Measurements from ENCODE around the gene TUG1. TPM values are rescaled to one million over a fixed set of nuclear protein-coding genes. Genes with fewer than 3 reads are reported as not detected.

Gene TUG1
- total and polyA plus RNA-seq, 9 of the 15 experiments (the other 6 are each of a cell fraction or from before 2014, with no cell fraction given) = 24.7 to 132 (median 58.9) TPM

GRCh38 chr22:30945653-30946052 is 23.4 kb upstream of the TUG1 start:
- 80% methylated on average over 2 of the region's 2 CpGs for WGBS (ENCODE audit: insufficient coverage, low coverage, missing lambda C conversion rate)

More at GRCh38 chr22:30945653-30946052, 23.4 kb upstream of the TUG1 start:
- in situ Hi-C loops (cut with MboI) = no loop called here
- no peak for ATAC-seq
- TF ChIP-seq NFIX (CRISPR knock-in tag; IDR thresholded peaks at IDR 0.05; ENCODE audit: low read depth) (no peak), NCOA1 (IDR thresholded peaks at IDR 0.05; ENCODE audit: low read depth) (no peak), HLTF (IDR thresholded peaks at IDR 0.05) (no peak), ATF4 (CRISPR knock-in tag; IDR thresholded peaks at IDR 0.05) (no peak), RNF219 (CRISPR knock-in tag; IDR thresholded peaks at IDR 0.05) (no peak), ELF4 (CRISPR knock-in tag; IDR thresholded peaks at IDR 0.05) (no peak), CBFA2T3 (IDR thresholded peaks at IDR 0.05) (no peak), HDAC3 (IDR thresholded peaks at IDR 0.05; ENCODE audit: borderline replicate concordance, partially characterized antibody) (no peak), FOXJ3 (CRISPR knock-in tag; IDR thresholded peaks at IDR 0.05) (no peak), KDM4B (IDR thresholded peaks at IDR 0.05; ENCODE audit: borderline replicate concordance in 2 of 2, low read depth in 1 of 2) (no peak)
- no TSS peak for BruUV-seq (replicated peaks)
- Histone ChIP-seq H3K9ac (ENCODE audit: insufficient read depth in 1 of 2, low read depth in 2 of 2, low read length in 2 of 2) (no peak overlapping the region), H3K27me3 (ENCODE audit: control insufficient read depth in 2 of 2, insufficient read depth in 2 of 2, low read length in 2 of 2) (no peaks in the 10 kb centered on the region), H3K4me3 (no peak overlapping the region), H4K20me1 (replicated peaks; ENCODE audit: control insufficient read depth, insufficient read depth, low read length) (no peaks in the 10 kb centered on the region), H3K4me1 (replicated peaks in 1 of 2; ENCODE audit: control insufficient read depth in 2 of 2, insufficient read depth in 2 of 2, low read length in 2 of 2) (no peaks in the 10 kb centered on the region), H3K9me3 (replicated peaks; ENCODE audit: control insufficient read depth, insufficient read depth, low read depth, low read length) (no peaks in the 10 kb centered on the region), H2AFZ (ENCODE audit: low read depth, low read length) (no peak overlapping the region), H3K36me3 (ENCODE audit: control insufficient read depth, insufficient read depth, low read length) (peaks cover 97% of the 10 kb centered on the region), H3K27ac (ENCODE audit: extremely low read depth, low read depth, low read length) (no peak overlapping the region), H3K79me2 (ENCODE audit: control insufficient read depth, insufficient read depth, low read length) (no peaks in the 10 kb centered on the region), H3K9me1 (ENCODE audit: control insufficient read depth, insufficient read depth, low read length) (peaks cover 2% of the 10 kb centered on the region), H3K4me2 (ENCODE audit: insufficient read depth, low read length) (no peak overlapping the region)
- ChIA-PET POLR2A (interaction anchor here (0.8 to 1.9 kb wide), 5 partner anchors 9 to 552 kb away, joined by 3 to 5 read pairs (median 4); partner anchors contain the start of genes MORC2, SMTN and TUG1), CTCF (ENCODE audit: low intra/inter-chr PET ratio) (interaction anchor here (1.6 kb wide), 1 partner anchor 137 kb away, joined by 3 read pairs; no protein-coding TSS in a partner anchor)
- no peak for FAIRE-seq
- intact Hi-C loops (cut with micrococcal nuclease) = no loop called here
- DNase-seq (ENCODE audit: extremely low read depth in 1 of 4, low spot score in 3 of 4) = no peak
